Upper lobe of right lung (tissue), 1 donor: ENCODE data around the gene RPE. TPM values are rescaled to one million over a fixed set of nuclear protein-coding genes. Genes with fewer than 3 reads are reported as not detected.

Source experiments
- ATAC-seq: fragments of 200-7000 bp; cut with Tn5 transposase; one replicate; pipeline ENCODE4 v1.9.1; 2020; ENCODE audit warnings: mild to moderate bottlenecking, moderate library complexity
- DNase-seq: peaks from one replicate; pipeline ENCODE4 v3.0.0-alpha.2; 2020
- H3K27ac ChIP-seq: fragments of 200-600 bp; one replicate; pipeline ENCODE4 v1.8.0; 2022
- H3K27me3 ChIP-seq: fragments of 200-600 bp; one replicate; pipeline ENCODE4 v1.8.0; 2022; ENCODE audit warnings: mild to moderate bottlenecking
- H3K36me3 ChIP-seq: fragments of 200-600 bp; one replicate; pipeline ENCODE4 v1.8.0; 2022
- H3K4me1 ChIP-seq: fragments of 200-600 bp; one replicate; pipeline ENCODE4 v1.8.0; 2022
- H3K4me3 ChIP-seq: fragments of 200-600 bp; one replicate; pipeline ENCODE4 v1.8.0; 2022; ENCODE audit warnings: mild to moderate bottlenecking
- H3K9me3 ChIP-seq: fragments of 200-600 bp; one replicate; pipeline ENCODE4 v1.8.0; 2022
- intact Hi-C: fragments of 100-400 bp; cut with DNase I; formaldehyde crosslinking; loops from one replicate; pipeline ENCODE4 v1.11.0; 2022
- long read RNA-seq: library from polyadenylated mRNA; unstranded; transcript quantifications from one replicate; pipeline ENCODE4 v2.0.0, GENCODE V29; 2021
- total RNA-seq: library from RNA; stranded (reverse); fragmentation: NEBNext Ultra II Directional; extraction: Animal tissue kit (Norgen Biotek cat#: 25700); gene quantifications from one replicate; pipeline ENCODE4 v1.2.1, GENCODE V29; 2021
- TF ChIP-seq, protein P1 (sequence below): fragments of 200-600 bp; IDR thresholded peaks from one replicate; pipeline ENCODE4 v1.8.0; 2022; ENCODE audit warnings: antibody characterized with exemption
- donor health status: DM: no; HTN: yes; CAD: no; lungs with severe emphysema.

Gene RPE
- total RNA-seq, result 47.7 TPM
- long read RNA-seq, transcript RPE-202 (6 exons, 2,569 nt), result major isoform, 48 of 75 reads
- long read RNA-seq, transcript RPE-205 (7 exons, 925 nt), result minor isoform, 5 of 75 reads
- long read RNA-seq, transcript RPE-208 (7 exons, 1,128 nt), result minor isoform, 9 of 75 reads
- long read RNA-seq, partial matches to known transcripts, result 0 of 75 reads
- long read RNA-seq, other reads (novel, unspliced or antisense), result 10 of 75 reads

DNA sequence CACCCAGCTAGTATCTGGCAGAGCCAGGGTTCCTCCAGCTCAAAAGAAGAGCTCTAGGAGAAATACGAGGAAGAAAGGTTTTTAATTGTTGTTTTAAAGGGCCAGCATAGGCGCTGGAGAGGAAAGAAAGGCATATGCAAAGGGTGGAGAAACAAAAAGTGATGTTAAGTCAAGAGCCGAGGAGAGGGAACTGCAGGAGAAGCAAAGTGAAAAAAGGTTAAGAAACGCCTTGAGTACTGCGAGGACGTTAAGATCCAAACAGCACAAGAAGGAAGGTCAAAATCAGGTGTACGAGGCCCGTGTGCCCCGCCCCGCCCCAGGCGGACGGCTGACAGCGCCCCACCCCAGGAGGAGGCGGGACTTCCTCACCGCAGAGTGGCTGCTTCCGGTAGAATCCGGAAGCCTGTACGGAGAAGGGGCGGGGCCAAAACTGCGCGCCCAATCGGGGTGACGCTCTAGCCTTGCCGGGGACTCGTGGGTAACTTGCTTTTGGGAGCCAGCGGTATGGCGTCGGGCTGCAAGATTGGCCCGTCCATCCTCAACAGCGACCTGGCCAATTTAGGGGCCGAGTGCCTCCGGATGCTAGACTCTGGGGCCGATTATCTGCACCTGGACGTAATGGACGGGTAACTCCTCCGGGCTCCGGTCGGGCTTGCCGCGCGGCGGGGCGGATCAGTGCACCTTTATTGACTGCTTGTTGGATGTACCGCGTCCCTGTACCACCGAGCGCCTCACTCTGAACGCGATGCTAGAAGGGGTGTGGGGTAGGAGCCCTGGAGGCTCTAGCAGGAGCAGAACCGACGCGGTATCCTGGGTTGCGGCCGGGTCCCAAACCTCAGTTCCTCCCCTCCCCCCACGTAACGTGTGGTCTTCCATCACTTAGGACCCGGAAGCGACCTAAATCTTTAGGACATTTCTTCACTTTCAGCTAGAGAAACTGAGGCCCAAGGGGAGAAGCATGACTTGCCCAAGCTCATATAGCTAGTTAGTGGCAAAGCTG lies at the start of gene RPE:
TSS of gene RPE (plus strand) at position 481 of the 1,000 bp plus-strand sequence. CDS start at position 505, 24 bp downstream.
- peaks cover 32% of the 10 kb centered on the region for H3K4me1 ChIP-seq
- no peaks in the 10 kb centered on the region for H3K27me3 ChIP-seq
- ATAC-seq (peak; percentile 100), DNase-seq (peak; percentile 99)
- no peaks in the 10 kb centered on the region for H3K9me3 ChIP-seq
- peak within 1 kb of the TSS; percentile 80 for H3K27ac ChIP-seq
- intact Hi-C loops, result no loop called here
- H3K4me3 ChIP-seq, result peak within 1 kb of the TSS; percentile 99
- TF ChIP-seq, protein P1, sequence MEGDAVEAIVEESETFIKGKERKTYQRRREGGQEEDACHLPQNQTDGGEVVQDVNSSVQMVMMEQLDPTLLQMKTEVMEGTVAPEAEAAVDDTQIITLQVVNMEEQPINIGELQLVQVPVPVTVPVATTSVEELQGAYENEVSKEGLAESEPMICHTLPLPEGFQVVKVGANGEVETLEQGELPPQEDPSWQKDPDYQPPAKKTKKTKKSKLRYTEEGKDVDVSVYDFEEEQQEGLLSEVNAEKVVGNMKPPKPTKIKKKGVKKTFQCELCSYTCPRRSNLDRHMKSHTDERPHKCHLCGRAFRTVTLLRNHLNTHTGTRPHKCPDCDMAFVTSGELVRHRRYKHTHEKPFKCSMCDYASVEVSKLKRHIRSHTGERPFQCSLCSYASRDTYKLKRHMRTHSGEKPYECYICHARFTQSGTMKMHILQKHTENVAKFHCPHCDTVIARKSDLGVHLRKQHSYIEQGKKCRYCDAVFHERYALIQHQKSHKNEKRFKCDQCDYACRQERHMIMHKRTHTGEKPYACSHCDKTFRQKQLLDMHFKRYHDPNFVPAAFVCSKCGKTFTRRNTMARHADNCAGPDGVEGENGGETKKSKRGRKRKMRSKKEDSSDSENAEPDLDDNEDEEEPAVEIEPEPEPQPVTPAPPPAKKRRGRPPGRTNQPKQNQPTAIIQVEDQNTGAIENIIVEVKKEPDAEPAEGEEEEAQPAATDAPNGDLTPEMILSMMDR, result no peak
- H3K36me3 ChIP-seq, result no peaks in the 10 kb centered on the region

DNA sequence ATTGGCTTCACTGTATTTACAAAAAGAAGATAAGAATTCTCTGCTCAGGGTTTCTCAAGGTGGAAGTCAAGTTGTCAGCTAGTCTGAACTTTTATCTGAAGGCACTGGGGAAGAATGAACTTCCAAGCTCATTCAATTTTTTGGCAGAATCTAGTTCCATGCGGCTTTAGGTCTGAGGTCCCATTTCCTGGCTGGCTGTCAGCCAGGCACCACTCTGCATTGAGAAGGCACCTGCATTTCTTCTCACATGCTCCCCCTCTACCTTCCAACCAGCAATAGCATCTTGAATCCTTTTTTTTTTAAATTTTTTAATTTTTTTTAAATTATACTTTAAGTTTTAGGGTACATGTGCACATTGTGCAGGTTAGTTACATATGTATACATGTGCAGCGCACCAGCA lies 46.2 kb upstream of the RPE start:
- TF ChIP-seq, protein P1, result no peak
- ATAC-seq (no peak), DNase-seq (no peak)
- Histone ChIP-seq H3K9me3 (no peaks in the 10 kb centered on the region), H3K27me3 (no peaks in the 10 kb centered on the region), H3K4me3 (no peak overlapping the region), H3K36me3 (no peaks in the 10 kb centered on the region), H3K4me1 (no peaks in the 10 kb centered on the region), H3K27ac (no peak overlapping the region)
- intact Hi-C loops, result no loop called here

DNA sequence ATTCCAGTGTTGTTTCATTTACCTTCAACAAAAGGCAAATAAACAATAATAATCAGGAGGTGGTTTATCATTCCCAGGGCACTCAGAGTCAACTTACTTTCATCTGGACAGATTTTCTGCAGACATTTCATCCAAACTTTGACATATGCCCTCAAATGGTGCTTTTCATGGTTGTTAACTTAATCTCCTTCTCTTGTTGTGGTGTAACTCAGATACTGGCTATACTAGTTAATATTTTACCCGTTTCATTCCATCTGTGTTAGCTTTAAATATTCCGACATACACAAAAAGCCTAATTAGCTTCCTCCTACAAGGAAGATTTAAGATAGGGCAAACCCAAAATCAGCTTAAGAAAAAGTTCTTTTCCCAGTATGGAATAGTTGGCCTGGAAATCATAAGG lies 44.4 kb upstream of the RPE start:
- H3K27ac ChIP-seq, result no peak overlapping the region
- no peak for ATAC-seq
- H3K27me3 ChIP-seq, result no peaks in the 10 kb centered on the region
- no peaks in the 10 kb centered on the region for H3K9me3 ChIP-seq
- H3K36me3 ChIP-seq, result no peaks in the 10 kb centered on the region
- no peaks in the 10 kb centered on the region for H3K4me1 ChIP-seq
- no peak for DNase-seq
- intact Hi-C loops, result no loop called here
- TF ChIP-seq, protein P1, result no peak
- H3K4me3 ChIP-seq, result no peak overlapping the region

DNA sequence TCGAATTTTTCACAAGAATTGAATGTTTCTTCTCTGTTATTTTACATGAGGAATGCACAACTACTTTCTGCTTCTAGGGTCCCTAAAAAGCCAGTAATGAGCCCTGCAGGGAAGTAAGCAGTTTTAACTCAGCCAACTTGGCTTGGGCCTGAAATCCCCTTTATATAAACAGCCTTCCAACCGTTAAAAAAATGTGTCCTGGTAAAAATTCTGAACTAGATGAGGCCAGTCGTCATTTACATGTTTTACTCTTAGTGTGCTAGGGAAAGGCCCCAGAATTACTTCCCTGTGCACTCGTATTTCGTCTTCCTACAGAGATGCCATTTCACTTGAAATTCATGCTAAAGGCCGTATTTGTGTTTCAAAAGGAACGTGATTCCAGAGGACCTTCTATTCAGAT lies 42.4 kb upstream of the RPE start:
- ATAC-seq (no peak), DNase-seq (no peak)
- TF ChIP-seq, protein P1, result no peak
- Histone ChIP-seq H3K27me3 (no peaks in the 10 kb centered on the region), H3K36me3 (no peaks in the 10 kb centered on the region), H3K4me1 (no peaks in the 10 kb centered on the region), H3K4me3 (no peak overlapping the region), H3K9me3 (no peaks in the 10 kb centered on the region), H3K27ac (no peak overlapping the region)
- intact Hi-C loops, result no loop called here

DNA sequence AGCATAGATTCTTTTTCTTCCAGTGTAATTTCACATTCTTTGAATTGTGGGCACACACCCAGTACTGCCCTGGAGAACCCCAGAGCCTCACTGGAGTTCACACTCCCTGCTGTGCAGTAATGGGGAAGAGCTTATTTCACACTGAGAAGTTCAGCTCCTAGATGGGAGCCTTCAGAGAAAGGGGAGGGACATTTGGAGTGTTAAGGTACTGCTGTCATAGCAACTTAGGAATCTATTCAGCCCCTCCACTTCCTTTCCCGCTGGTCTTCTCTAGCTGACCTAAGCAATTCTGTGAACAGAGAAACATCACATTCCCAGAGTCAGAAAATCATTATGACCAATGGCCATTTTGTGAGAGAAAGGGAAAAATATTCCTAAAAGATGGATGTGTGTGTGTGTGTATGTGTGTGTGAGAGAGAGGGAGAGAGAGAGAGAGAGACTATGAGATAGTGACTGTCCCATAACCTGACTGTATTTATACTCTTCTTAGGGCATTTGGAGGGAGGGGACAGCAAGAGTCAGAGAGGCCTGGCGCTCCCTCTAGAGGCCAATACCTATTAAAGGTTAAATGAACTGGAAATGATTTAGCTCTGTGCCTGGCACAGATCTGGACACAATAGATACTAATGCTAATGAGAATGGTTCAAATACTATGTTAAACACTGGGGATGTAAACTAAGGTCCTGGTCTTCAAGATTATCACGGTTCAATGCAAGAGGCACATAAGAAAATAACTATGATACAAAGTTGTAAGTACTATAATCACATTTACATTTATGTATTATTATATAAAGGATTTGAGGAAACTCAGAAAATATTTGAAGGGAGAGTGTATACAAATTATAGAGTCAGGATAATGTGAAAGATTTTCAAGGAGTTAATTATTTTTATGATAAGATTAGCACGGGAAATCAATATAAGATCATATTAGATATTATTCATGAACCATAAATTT lies 41.5 kb upstream of the RPE start:
- Histone ChIP-seq H3K27me3 (no peaks in the 10 kb centered on the region), H3K9me3 (no peaks in the 10 kb centered on the region), H3K4me3 (no peak overlapping the region), H3K4me1 (no peaks in the 10 kb centered on the region), H3K36me3 (no peaks in the 10 kb centered on the region), H3K27ac (no peak overlapping the region)
- TF ChIP-seq, protein P1, result peak; percentile 72
- ATAC-seq (peak; percentile 91), DNase-seq (no peak)
- intact Hi-C loops, result no loop called here
